NCI-H2107 (cell line): ENCODE results near the gene NXN.

ENCODE experiments used
- DNase-seq: peaks from one replicate; lab custom pipeline; 2025; lab: John Stamatoyannopoulos, UW

Gene NXN

DNA sequence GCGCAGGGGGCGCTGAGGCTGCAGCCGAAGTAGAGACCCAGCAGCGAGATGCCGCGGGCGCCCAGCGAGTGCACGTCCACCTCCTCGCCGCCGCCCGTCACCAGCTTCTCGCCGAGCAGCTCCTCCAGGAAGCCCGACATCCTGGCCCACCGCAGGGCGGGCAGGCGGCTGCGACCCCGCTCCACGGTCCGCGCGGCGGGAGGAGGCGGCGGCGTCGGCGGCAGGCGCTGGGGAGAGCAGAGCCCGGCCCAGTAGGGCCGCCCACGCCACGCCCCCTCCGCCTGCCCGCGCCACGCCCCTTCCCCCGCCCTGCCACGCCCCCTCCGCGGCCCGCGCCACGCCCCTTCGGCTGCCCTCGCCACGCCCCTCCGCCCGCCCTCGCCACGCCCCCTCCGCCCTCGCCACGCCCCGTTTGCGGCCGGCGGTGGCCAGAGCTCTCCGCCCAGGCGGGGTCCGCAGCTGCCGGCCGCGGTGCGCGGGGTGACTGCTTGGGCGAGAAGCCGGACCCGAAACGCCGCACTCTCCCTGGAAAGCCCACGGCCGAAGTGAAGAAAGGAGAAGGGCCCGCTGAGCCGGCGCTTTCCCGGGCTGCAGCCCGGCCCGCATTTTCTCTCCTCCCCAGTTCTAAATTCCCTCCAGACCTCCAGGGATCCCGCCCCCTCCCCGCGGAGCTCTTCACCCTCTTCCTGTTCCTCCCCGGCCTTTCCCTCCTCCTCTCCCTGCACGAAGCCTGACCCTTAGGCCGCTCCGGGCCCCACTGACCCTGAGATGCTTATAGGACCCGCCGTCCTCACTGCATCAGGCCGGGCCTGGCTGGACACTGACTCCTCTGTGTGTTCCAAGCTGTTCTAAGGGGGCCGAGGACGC is at the start of gene NXN:
NXN (minus strand) TSS at position 238 of the 867 bp plus-strand sequence.
- DNase-seq = no peak

DNA sequence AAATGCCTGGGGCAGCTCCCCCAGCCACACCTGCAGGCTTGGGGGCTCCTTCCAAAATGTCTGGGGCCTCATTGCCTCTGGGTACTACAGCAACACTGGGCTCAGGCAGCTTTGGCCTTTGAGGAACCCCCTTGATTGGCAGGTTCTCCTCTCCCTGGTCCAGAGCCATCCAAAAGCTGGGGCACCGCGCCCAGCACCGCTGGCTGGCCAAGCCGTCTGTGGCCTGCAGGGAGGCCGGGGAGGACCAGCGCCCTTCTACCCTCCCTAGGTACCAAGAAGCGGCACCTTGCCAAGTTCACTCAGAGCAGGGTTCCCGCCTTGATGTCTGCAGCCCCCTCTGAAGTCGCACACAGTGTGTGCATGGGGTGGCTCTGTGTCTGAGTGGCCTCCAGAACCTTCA is 47.5 kb upstream of the NXN start:
- DNase-seq = no peak

DNA sequence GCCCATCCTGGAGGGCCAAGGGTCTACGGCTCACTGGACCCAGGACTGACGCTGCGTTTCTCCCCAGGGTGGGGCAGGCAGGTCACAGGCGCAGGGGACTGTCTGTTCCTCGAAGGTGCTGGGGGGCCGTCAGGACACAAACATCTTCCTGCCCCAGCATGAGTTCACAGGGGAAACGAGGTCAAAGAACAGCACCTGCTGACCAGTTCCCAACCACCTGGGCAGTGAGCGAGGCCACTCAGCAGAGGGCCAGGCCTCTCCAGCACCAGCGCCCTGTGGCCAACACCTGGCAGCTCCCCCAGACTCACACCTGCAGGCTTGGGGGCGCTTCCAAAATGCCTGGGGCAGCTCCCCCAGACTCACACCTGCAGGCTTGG is 47.0 kb upstream of the NXN start:
- no peak for DNase-seq

DNA sequence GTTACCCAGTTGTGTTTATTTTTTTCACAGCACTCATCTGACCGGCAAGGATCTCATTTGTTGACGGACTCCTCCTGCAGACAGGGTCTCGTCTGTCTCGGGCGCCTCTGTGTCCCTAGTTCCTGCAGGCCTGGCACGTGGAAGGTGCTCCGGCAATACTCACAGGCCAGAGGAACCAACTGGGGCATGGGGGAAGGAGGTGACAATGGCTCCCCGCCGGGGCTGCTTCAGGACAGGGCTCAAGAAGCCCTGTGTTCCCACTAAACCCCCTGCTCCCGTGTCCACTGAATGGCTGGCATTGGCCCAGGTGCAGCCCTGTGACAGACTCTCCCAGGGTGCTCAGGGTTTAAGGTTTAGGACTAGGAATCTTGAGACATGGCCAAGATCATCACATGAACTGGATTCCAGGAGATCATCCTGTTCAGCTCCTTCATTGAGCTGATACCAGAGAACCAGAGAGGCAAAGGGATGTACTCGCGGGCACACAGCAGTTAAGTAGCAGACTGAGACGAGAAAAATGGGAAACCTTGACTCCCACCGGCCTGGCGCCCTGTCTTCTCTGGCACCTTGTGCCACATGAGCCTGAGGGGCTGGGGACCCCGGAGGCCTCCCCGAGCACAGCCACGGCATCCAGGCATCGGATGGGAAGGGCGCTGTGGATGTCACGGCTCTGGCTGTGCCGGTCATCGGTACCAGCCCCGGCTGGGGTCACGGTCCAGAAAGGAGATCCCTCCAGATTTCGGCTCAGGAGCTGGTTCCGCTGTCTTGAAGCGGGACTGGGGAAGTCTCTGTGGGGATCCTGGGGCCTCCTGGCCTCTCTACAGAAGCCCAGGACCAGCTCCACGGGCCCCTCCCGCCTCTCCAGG is 46.4 kb upstream of the NXN start:
- no peak for DNase-seq

DNA sequence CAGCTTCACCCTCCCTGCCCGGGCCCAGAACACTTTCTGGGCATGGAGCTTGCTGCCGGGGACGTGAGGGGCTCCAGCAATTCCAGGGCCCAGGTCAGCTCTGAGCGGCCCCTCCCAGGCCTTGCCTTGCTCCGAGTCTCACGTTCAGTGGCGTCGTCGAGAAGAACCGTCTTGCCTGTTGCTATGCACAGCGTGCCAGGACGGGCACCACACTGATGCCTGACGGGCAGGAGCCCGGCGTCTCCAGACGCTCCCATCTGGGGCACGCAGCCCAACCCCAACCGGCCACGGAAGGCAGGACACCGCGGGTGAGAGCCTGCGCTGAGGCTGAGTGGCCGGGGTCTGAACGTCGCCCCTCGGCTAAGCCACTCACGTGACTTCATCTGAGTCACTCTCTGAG is 44.5 kb upstream of the NXN start:
- no peak for DNase-seq

DNA sequence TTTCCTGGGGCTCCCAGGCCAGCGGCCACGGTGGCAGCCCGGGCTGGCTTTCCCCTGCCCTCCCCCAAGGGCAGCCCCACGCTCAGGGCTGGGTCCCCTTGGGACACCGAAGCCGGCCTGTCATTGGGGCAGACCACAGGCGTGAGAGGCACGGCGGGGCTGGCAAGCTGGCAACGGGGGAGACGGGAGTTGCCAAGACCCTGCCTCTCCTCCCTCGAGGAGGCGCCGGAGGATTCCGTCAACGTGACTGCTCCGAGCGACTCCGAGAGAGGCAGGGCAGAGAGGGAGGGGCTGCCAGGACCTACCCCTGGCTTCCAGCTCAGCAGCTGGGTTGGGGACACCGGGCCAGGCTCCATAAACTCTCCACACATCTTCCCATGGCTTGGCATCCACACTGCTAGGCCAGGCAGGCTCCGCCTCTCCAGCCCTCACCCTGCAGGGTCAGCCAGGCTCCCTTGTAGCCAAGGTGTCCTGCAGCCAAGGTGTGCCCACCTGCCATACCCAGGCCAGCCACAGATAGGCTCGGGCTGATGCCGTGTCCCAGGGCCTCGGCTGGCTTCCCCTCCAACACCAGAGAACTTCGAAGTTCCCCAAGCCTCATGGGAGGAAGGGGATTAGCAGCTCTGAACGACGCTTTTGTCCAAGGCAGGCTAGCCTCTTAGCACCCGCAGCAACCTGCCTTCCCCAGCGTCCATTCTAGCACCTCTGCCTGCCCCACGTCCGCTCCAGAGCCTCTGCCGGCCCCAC is 42.9 kb upstream of the NXN start:
- DNase-seq = no peak

DNA sequence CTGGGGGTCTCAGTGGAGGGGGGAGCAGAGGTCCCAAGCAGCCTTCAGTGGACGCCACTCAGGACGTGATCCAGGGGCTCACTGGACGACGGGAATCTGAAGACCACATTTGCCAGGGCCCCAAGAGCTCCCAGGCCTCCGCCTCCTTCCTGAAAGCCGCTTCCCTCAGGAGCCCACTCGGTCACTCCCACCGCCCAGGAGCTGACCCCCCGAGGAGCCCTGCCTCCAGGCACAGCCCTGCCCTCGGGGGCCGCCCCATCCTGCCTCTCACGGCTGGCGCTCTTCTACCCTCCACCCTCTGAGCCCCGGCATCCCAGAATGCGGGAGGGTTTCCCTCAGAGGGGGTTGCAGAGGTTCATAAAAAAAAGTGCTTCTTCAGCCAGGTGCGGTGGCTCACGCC is 41.6 kb upstream of the NXN start:
- no peak for DNase-seq

DNA sequence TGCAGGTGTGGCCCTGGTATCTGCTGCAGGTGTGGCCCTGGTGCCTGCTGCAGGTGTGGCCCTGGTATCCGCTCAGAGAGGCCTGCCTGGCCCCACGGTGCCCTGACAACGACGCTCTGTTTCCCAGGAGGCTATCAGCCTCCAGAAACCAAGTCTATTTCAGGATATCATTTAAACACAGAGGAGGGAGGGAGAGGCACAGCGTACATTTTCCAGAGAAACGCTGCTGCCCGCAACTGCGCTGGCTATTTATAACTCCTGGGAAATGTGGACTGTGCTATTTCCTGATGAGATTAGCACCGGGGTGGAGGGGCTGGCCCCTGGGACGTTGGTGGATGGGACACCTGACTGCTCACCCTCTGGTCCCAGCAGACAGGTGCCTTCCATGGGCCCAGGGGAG is 39.9 kb upstream of the NXN start:
- DNase-seq = no peak

DNA sequence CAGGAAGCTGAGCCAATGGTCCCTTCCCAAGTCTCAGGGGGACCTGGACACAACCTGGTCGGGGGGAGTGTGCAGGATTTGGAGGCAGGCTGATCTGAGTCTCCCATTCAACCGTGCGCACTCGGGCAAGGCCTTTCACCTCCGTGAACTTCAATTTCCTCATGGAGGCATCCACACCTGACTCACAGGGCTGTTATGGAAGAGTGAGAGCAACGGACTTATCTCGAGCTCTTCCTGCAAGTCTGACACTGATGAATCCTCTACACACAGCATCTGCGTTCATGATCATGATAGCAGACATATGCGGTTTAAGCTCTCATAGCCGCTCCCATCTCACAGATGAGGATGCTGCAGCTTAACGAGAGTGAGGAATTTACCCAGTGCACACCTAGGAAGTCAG is 39.0 kb upstream of the NXN start:
- no peak for DNase-seq

DNA sequence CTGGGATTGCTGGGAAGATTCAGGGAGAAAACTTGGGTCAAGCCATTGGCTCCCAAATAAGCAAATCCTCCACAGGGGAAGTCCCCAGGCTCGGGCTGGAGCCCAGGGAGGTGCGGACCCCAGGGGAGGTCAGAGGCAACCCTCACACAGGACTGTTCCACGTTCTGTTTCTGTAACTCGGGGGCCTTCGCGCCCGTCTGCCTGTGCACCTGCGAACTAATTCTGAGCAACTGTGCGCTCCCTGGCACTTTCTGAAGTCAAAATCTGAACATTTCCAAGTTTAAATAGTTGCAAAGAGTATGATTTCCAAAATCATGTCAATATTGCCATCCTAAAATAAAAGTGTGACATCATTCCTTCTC is 34.1 kb upstream of the NXN start:
- no peak for DNase-seq

DNA sequence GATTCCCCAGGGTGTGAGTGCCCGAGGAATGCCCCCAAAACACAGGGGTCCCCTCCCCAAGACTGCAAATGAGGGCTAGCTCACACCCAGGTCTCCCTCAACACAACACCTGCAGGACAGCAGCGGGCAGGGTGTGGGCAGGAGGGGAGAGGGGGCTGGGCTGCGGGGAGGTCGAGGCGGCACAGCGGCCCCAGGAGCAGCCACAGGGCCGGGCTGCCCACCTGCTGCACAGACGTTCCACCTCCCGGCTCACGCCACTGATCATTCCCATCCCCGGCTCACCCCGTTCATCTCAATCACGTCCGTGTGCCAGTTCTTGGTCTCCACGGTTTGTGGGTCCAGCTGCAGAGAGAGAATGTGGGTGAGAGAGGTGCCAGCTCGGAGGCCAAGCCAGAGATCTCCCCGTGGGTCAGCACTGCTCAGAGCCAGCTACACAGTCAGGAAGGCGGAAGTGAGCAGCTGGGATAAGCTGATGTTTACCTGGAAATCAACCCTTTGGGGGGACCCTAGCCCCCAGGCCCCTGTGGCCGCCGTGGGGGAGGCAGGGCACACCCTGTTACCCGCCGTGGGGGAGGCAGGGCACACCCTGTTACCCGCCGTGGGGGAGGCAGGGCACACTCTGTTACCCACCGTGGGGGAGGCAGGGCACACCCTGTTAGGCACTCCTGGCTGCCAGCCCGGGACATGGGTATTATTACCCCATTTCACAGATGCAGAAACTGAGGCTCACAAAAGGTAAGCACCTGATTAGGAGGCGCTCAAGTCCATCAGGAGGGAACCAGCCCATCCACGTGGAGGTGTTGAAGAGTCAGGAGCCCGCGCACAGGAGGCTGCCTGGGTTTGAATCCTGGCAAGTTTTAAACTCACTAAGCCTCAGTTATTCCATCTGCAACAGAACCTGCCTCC is 33.5 kb upstream of the NXN start:
- DNase-seq = no peak

DNA sequence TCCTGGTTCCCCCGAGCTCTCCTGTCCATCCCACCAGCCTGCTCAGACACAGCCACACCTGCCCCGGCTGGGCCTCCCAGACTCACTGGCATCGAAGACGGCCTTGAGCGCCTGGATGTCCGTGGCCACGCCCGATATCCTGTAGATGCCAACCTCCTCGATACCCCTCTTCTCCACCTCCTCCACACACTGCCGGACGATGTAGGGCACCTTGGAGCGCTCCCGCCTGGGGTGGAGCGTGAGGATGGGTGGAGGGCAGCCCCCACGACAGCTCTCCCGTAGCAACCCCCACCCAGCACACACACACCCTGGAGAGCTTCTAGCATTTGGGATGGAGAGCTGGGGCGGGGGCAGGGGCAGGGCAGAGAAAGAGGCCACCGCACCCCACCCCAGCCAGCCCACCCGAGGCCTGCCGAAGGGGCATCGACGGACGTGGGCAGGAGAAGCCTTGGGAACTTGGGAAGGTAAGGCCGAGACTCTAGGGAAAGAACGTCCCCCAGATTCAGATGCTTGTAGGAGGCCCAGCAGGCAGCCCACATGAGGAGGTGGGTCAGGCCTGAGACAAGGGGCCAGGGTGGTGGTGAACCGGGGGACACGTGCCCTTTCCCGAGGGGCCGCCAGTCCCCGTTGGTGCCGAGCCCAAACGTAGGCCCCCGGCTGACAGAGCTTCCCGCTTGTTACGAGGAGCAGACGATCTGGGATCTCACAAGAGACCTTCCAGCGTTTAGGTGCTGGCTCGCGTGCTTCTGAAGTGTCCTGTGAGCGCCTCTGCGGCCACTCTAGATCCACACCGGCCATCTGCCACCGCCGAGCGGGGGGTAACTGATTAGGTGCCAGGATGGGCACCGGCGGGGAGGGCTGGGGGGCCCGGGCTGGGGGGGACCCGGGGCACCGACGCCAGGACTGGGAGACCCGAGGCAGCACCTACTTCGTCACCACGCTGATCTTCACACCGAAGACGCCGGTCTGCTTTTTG is 32.5 kb upstream of the NXN start:
- no peak for DNase-seq

DNA sequence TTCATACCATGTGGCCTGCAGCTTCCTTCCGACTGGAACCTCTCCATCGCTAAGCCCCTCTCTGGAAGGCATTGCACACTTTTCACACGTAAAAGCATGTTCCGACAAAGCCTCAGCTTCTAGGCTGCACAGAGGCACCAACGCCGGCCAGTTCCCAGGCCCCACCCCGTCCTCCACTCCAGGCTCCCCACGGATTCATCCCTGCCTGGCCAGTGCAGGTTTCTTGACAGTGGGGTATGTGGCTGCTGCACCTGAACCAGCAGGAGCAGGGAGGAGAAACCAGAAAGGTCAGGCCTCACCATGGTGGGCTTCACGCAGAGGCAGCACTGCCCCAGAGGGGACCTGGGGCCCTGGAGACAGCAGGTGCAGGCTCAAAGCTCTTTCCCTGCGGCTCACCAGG is 31.6 kb upstream of the NXN start:
- no peak for DNase-seq

DNA sequence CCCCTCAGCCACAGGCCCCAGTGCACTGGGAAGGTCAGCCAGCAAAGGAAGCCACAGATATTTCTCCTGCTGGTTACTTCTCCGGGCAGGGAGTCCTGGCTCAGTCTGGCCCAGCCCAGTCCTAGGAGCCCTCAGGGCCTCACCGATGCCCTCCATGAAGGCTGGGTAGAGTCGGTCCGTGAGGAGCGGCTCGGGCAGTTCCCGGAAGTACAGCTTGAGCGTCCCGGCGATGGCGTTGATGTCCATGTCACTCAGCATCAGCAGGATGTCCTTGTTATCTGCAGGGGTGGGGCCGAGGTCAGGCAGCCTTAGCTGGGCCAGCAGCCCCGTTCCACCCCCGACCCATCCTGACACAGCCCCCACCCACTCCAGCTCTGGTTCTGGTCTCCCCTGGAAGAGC is 31.0 kb upstream of the NXN start:
- DNase-seq = no peak

DNA sequence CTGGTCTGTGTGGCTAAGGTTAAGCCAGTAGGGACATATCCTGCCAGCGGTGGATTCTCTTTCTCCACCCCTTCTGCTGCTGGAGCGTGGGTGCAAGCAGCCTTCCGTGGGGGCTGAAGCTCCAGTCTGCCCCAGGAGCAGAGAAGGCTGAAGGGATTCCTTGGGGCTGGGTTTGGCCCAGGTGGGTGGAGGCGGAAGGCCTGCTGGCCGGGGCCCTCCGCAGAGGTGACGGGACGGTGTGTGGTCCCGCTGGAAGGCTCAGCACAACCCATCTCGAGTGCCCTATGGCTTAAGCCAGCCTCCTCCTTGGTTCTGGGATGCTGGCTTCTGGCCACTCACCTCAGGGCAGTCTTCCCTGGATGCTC is 30.5 kb upstream of the NXN start:
- DNase-seq = no peak

DNA sequence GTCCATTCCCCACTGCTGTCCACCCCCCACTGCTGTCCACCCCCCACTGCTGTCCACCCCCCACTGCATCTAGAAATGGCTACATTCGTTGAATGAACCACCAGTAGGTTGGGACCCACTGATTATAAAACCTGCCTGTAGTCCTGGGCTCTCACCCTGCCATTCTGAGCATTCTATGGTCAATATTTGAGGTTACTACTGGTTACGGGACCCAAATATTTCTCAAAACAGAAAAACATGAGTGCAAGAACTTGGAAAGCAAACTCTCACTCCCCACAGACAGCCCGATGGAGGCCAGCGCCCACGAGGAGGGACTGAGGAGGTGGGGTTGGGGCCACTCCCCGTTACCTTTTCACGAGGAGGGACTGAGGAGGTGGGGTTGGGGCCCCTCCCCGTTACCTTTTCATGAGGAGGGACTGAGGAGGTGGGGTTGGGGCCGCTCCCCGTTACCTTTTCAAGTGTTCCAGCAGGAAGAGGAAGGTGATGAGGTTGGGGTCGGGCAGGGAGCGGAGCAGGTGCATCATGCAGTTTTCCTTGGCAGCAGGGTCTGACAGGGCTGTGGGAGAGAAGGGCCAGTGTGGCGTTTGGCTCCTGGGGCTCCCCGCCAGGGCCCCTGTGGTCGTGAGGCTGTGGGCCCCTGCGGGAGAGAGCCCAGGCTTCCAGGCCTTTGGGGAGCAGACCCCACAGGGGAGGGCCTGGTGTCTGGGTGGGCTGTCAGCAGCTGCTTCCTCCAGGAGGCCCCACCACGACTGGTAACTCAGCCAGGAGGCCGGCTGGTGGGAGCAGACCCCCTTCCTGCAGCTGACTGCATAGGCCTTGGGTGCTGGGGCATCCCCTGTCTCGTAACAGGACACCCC is 29.9 kb upstream of the NXN start:
- DNase-seq = no peak

DNA sequence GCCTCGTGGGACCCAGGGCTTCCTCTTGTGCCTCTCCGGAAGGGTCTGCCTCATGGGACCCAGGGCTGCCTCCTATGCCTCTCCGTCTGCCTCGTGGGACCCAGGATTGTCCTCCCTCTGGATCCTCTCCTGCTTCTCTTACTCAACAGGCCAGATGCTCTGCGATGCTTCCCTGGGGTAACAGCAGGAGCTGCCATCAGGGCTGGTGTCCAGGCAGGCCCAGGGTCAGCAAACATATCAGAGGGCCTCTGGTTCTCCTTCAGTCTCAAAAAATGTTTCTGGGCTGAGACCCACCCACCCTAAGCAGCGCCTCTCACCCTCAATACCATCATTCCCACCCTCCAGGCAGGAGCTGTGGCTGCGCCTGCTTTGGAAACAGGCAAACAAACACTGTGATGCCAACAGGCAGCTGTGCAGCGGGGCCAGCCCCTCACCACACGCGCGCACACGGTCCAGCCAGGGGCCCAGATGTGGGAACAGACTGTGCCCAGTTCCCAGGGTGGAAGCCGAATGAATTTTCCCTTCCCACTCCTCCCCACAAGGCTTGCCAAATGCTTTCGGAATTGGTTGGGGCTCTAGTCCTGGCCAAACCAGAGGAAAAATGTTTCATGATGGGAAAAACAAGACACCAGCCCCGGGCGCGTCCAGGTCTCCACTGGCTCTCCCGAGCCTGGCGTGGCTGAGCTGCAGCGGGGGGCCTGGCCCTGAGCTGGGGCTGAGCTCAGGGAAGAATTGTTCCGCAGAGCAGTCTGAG is 28.6 kb upstream of the NXN start:
- no peak for DNase-seq

DNA sequence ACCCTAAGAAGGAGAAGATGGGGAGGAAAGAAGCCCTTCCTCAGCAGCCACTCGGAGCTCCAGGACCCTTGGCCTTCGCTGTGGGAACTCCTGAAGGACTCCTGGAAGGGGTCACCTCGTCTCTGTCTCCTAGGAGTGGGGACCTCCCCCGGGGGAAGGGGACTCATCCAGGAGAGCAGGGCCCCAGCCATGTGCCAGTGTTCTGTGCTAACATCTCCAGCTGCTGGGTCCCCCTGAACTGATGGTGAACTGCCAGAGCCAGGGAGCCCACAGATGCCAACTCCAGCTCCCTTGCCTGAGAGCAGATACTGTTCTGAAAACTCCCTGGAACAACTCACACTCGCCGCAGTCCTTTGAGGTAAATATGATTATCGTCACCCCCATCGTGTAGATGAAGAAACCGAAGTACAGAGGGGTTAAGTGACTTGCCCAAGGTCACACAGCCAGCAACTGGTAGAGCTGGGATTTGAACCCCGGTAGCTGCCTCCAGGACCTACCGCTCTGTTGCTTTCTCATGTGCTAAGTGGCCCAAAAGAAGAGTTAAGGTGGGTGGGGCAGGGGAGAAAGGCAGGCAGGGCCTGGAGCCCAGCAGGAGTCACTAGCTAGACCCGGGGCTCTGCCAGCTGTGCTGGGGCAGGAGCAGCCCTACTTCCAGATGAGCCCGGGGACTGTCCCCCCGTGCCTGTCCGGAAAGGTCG is 27.9 kb upstream of the NXN start:
- DNase-seq = no peak
